Omental fat pad (tissue), 4 donors: Measurements from ENCODE around the gene STARD3. TPM values are rescaled to one million over a fixed set of nuclear protein-coding genes. Genes with fewer than 3 reads are reported as not detected.

Experiments used
- ATAC-seq: fragments of 150-250 bp; one replicate; pipeline ENCODE4 v1.9.1; 2016; ENCODE audit warnings: mild to moderate bottlenecking, moderate library complexity; ENCODE audit not compliant: low FRiP score
- DNase-seq: peaks from one replicate; pipeline ENCODE4 v3.0.0-alpha.2; 2019; ENCODE audit warnings: low spot score
- CTCF ChIP-seq, 3 donors: fragments of 450-650 bp; IDR thresholded peaks; one replicate each; pipeline ENCODE4 v1.5.1; 2016 to 2017; ENCODE audit warnings: antibody characterized with exemption in 3 of 3, mild to moderate bottlenecking in 3 of 3, moderate library complexity in 2 of 3
- total RNA-seq, 4 donors: library from RNA; depleted of rRNA; stranded (reverse); fragments of >200 nt; gene quantifications; one replicate each; pipeline ENCODE4 v1.1.0, GENCODE V29; 2016

The STARD3 gene
- total RNA-seq, 4 donors from 2014 or later = 24.9 to 75.5 (median 36.5) TPM

GRCh38 chr17:39667945-39668924 lies 31.3 kb downstream of the STARD3 start, which contains the start of gene PNMT:
Gene PNMT, plus strand, starts transcription at chr17:39668453. Its CDS starts 23 bp downstream, at chr17:39668476.
- DNase-seq = peak; percentile 40
- ATAC-seq = peak; percentile 39

GRCh38 chr17:39669897-39670735 lies 33.2 kb downstream of the STARD3 start:
- no peak for ATAC-seq
- no peak for TF ChIP-seq CTCF (IDR thresholded peaks at IDR 0.05)

More at GRCh38 chr17:39667945-39668924, 31.3 kb downstream of the STARD3 start, which contains the start of gene PNMT:
- no peak for TF ChIP-seq CTCF (IDR thresholded peaks at IDR 0.05)

GRCh38 chr17:39670746-39671145 lies 33.8 kb downstream of the STARD3 start:
- no peak for TF ChIP-seq CTCF (IDR thresholded peaks at IDR 0.05)
- no peak for ATAC-seq
- DNase-seq = no peak

More at GRCh38 chr17:39669897-39670735, 33.2 kb downstream of the STARD3 start:
- DNase-seq = no peak

GRCh38 chr17:39671651-39672521 lies 34.9 kb downstream of the STARD3 start:
- ATAC-seq (no peak), DNase-seq (no peak)
- TF ChIP-seq CTCF (IDR thresholded peaks at IDR 0.05) = no peak

GRCh38 chr17:39672522-39673334 lies 35.8 kb downstream of the STARD3 start:
- no peak for ATAC-seq

More at GRCh38 chr17:39672522-39673334, 35.8 kb downstream of the STARD3 start:
- TF ChIP-seq CTCF (IDR thresholded peaks at IDR 0.05) = no peak
- no peak for DNase-seq
